Measurements from ENCODE around the gene RABGAP1L.

DNA sequence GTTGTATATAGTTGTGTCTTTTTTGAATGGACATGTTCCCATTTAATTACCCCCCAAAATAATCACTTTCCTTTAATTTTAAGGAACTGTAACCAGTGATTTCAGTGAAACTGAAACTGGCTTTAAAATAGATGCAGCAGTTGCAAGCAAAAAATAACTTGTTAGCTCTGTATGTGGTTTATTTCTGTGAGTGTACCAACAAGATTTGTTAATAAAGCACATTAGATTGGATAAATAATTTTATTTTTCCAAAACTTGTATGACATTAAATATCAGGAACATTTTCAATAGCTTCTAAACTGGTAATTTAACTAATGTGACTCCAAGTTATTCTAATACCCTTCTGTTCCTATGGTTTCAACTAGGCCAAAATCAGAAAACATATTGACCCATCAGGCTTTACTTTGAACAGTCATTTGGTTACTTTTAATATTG, 656.2 kb downstream of the RABGAP1L start:
- TF ChIP-seq, protein P1, sequence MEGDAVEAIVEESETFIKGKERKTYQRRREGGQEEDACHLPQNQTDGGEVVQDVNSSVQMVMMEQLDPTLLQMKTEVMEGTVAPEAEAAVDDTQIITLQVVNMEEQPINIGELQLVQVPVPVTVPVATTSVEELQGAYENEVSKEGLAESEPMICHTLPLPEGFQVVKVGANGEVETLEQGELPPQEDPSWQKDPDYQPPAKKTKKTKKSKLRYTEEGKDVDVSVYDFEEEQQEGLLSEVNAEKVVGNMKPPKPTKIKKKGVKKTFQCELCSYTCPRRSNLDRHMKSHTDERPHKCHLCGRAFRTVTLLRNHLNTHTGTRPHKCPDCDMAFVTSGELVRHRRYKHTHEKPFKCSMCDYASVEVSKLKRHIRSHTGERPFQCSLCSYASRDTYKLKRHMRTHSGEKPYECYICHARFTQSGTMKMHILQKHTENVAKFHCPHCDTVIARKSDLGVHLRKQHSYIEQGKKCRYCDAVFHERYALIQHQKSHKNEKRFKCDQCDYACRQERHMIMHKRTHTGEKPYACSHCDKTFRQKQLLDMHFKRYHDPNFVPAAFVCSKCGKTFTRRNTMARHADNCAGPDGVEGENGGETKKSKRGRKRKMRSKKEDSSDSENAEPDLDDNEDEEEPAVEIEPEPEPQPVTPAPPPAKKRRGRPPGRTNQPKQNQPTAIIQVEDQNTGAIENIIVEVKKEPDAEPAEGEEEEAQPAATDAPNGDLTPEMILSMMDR (IDR thresholded peaks at IDR 0.05) = no peak
- TF ChIP-seq POLR2A (IDR thresholded peaks at IDR 0.05) (no peak), EP300 (IDR thresholded peaks at IDR 0.05) (no peak), POLR2AphosphoS5 (IDR thresholded peaks at IDR 0.05) (no peak)

Data from gastroesophageal sphincter (tissue), 3 donors.